Peyer's patch (tissue), 4 donors: Measurements from ENCODE around the gene MIEF2. TPM values are rescaled to one million over a fixed set of nuclear protein-coding genes. Genes with fewer than 3 reads are reported as not detected.

ENCODE experiments used
- DNase-seq, 3 donors: peaks; one replicate each; pipeline ENCODE4 v3.0.0-alpha.2; 2017 to 2019
- H3K27ac ChIP-seq, 4 donors: fragments of 200-600 bp; sonication (generic); one replicate each; pipeline ENCODE4 v1.5.1; 2016 to 2019
- H3K27me3 ChIP-seq, 2 donors: fragments of 200-600 bp; sonication (generic); one replicate each; pipeline ENCODE4 v1.5.1; 2019
- H3K36me3 ChIP-seq, 3 donors: fragments of 200-600 bp; sonication (generic); one replicate each; pipeline ENCODE4 v1.5.1; 2016 to 2019
- H3K4me1 ChIP-seq, 4 donors: fragments of 200-600 bp; sonication (generic); one replicate each; pipeline ENCODE4 v1.5.1; 2016 to 2019
- H3K4me3 ChIP-seq, 4 donors: fragments of 200-600 bp; sonication (generic); 1 replicate in 3 of 4; 2 replicates in 1 of 4; pipeline ENCODE4 v1.5.1; 2016 to 2019; ENCODE audit warnings: mild to moderate bottlenecking in 1 of 4
- H3K9me3 ChIP-seq, 4 donors: fragments of 200-600 bp; sonication (generic); one replicate each; pipeline ENCODE4 v1.5.1; 2016 to 2019; ENCODE audit warnings: mild to moderate bottlenecking in 1 of 4
- CTCF ChIP-seq, 6 experiments: fragments of 450-650 bp in 4 of 6; fragments of 200-600 bp in 2 of 6; sonication (generic) in 1 of 6; IDR thresholded peaks; one replicate each; pipeline ENCODE4 v1.5.1; 2017 to 2019; ENCODE audit warnings: antibody characterized with exemption in 6 of 6, mild to moderate bottlenecking in 3 of 6, moderate library complexity in 1 of 6
- POLR2A ChIP-seq, 2 donors: fragments of 450-650 bp; IDR thresholded peaks; one replicate each; pipeline ENCODE4 v1.5.1; 2017; ENCODE audit warnings: antibody characterized with exemption in 2 of 2, mild to moderate bottlenecking in 2 of 2, moderate library complexity in 2 of 2
- total RNA-seq, 4 donors: library from RNA; depleted of rRNA; stranded (reverse); fragments of >200 nt; gene quantifications; one replicate each; pipeline ENCODE4 v1.1.0, GENCODE V29; 2016

The MIEF2 gene
- total RNA-seq, 4 donors from 2014 or later, result 3.3 to 49.6 (median 22.9) TPM

GRCh38 chr17:18270046-18270931 is 9.8 kb downstream of the MIEF2 start:
- no peak for DNase-seq
- no peak overlapping the region for H3K27ac ChIP-seq
- H3K4me1 ChIP-seq, result no peaks in the 10 kb centered on the region
- no peak overlapping the region for H3K4me3 ChIP-seq
- no peaks in the 10 kb centered on the region for H3K9me3 ChIP-seq
- TF ChIP-seq POLR2A (IDR thresholded peaks at IDR 0.05) (no peak), CTCF (IDR thresholded peaks at IDR 0.05) (no peak)
- H3K36me3 ChIP-seq, result peaks cover 0 to 15% (median 0%) of the 10 kb centered on the region in 3 donors
- H3K27me3 ChIP-seq, result no peaks in the 10 kb centered on the region

- DNase-seq, result no peak
- no peak overlapping the region for H3K4me3 ChIP-seq
- peaks cover 0 to 76% (median 0%) of the 10 kb centered on the region in 3 donors for H3K36me3 ChIP-seq
- no peaks in the 10 kb centered on the region for H3K4me1 ChIP-seq
- no peak for TF ChIP-seq POLR2A (IDR thresholded peaks at IDR 0.05)
- TF ChIP-seq CTCF (IDR thresholded peaks at IDR 0.05), result no peak
- H3K27ac ChIP-seq, result no peak overlapping the region
- no peaks in the 10 kb centered on the region for H3K9me3 ChIP-seq
- no peaks in the 10 kb centered on the region for H3K27me3 ChIP-seq
Observed at GRCh38 chr17:18277076-18277475, 16.6 kb downstream of the MIEF2 start.

- H3K36me3 ChIP-seq, result peaks cover 0 to 89% (median 0%) of the 10 kb centered on the region in 3 donors
- DNase-seq, result no peak
- no peaks in the 10 kb centered on the region for H3K4me1 ChIP-seq
- H3K4me3 ChIP-seq, result no peak overlapping the region
- H3K27me3 ChIP-seq, result no peaks in the 10 kb centered on the region
- TF ChIP-seq CTCF (IDR thresholded peaks at IDR 0.05) (no peak), POLR2A (IDR thresholded peaks at IDR 0.05) (no peak)
- H3K9me3 ChIP-seq, result no peaks in the 10 kb centered on the region
- no peak overlapping the region for H3K27ac ChIP-seq
Observed at GRCh38 chr17:18278867-18279266, 18.4 kb downstream of the MIEF2 start.

- TF ChIP-seq POLR2A (IDR thresholded peaks at IDR 0.05) (no peak), CTCF (IDR thresholded peaks at IDR 0.05) (no peak)
- no peak for DNase-seq
- H3K27ac ChIP-seq, result no peak overlapping the region
- no peak overlapping the region for H3K4me3 ChIP-seq
- H3K4me1 ChIP-seq, result no peaks in the 10 kb centered on the region
- H3K27me3 ChIP-seq, result no peaks in the 10 kb centered on the region
- no peaks in the 10 kb centered on the region for H3K9me3 ChIP-seq
- peaks cover 0 to 92% (median 0%) of the 10 kb centered on the region in 3 donors for H3K36me3 ChIP-seq
Observed at GRCh38 chr17:18280249-18280648, 19.8 kb downstream of the MIEF2 start.

- no peak for DNase-seq
- no peak for TF ChIP-seq CTCF (IDR thresholded peaks at IDR 0.05)
- no peak for TF ChIP-seq POLR2A (IDR thresholded peaks at IDR 0.05)
Observed at GRCh38 chr17:18280766-18281371, 20.4 kb downstream of the MIEF2 start.

More at GRCh38 chr17:18280766-18281371, 20.4 kb downstream of the MIEF2 start:
- Histone ChIP-seq H3K9me3 (no peaks in the 10 kb centered on the region), H3K36me3 (peaks cover 0 to 95% (median 0%) of the 10 kb centered on the region in 3 donors), H3K27ac (no peak overlapping the region), H3K4me1 (no peaks in the 10 kb centered on the region), H3K4me3 (no peak overlapping the region), H3K27me3 (no peaks in the 10 kb centered on the region)
